WTC11 (cell line): ENCODE results near the gene CRADD. TPM values are rescaled to one million over a fixed set of nuclear protein-coding genes. Genes with fewer than 3 reads are reported as not detected.

Experiments
- ATAC-seq: fragments of 200-7000 bp; cut with Tn5 transposase; 2 replicates; pipeline ENCODE4 v1.10.0; 2021; ENCODE audit warnings: mild to moderate bottlenecking, moderate library complexity
- CTCF ChIA-PET: fragments of 300-600 bp; sonication (Branson Sonifier 250); formaldehyde crosslinking; loops from one replicate; lab custom pipeline; 2021; ENCODE audit warnings: antibody characterized with exemption; lab: Charles Lee
- POLR2A ChIA-PET: fragments of 350-600 bp; sonication (Branson Sonifier 250); formaldehyde crosslinking; loops from one replicate; lab custom pipeline; 2021; ENCODE audit warnings: antibody characterized with exemption; lab: Charles Lee
- DNase-seq: peaks from one replicate; pipeline ENCODE4 v3.0.0; 2021; ENCODE audit warnings: low spot score
- H3K27ac Mint-ChIP-seq: 2 replicates; pipeline ENCODE4 v1.8.0; 2021; ENCODE audit warnings: mixed read lengths
- H3K27me3 Mint-ChIP-seq: 2 replicates; pipeline ENCODE4 v1.8.0; 2021; ENCODE audit warnings: low read depth, mild to moderate bottlenecking, moderate library complexity, mixed read lengths
- H3K36me3 Mint-ChIP-seq: 2 replicates; pipeline ENCODE4 v1.8.0; 2021; ENCODE audit warnings: mixed read lengths
- H3K4me1 Mint-ChIP-seq: 2 replicates; pipeline ENCODE4 v1.8.0; 2022; ENCODE audit warnings: mixed read lengths
- H3K4me3 Mint-ChIP-seq: 2 replicates; pipeline ENCODE4 v1.8.0; 2021; ENCODE audit warnings: mild to moderate bottlenecking, moderate library complexity, mixed read lengths
- H3K9me3 Mint-ChIP-seq: 2 replicates; pipeline ENCODE4 v1.8.0; 2021; ENCODE audit warnings: mixed read lengths
- ATF1 ChIP-seq: sonication (generic); formaldehyde crosslinking; IDR thresholded peaks from 2 replicates; pipeline ENCODE4 v1.8.1; 2023; ENCODE audit warnings: mild to moderate bottlenecking, moderate library complexity, missing genetic modification reagents
- EMX1 ChIP-seq: fragments of 250-450 bp; sonication (Bioruptor Pico); IDR thresholded peaks from 2 replicates; pipeline ENCODE4 v1.8.0; 2021; ENCODE audit warnings: mild to moderate bottlenecking
- FOXP1 ChIP-seq: sonication (generic); formaldehyde crosslinking; IDR thresholded peaks from 2 replicates; pipeline ENCODE4 v1.8.0; 2022; ENCODE audit warnings: missing genetic modification reagents, mild to moderate bottlenecking, moderate library complexity, borderline replicate concordance
- IRF2 ChIP-seq: sonication (generic); formaldehyde crosslinking; IDR thresholded peaks from 2 replicates; pipeline ENCODE4 v1.8.0; 2022; ENCODE audit warnings: low read depth, missing genetic modification reagents, borderline replicate concordance
- NR2C2 ChIP-seq: sonication (generic); formaldehyde crosslinking; IDR thresholded peaks from 2 replicates; pipeline ENCODE4 v1.8.0; 2022; ENCODE audit warnings: mild to moderate bottlenecking, missing genetic modification reagents
- PRDM15 ChIP-seq: sonication (generic); formaldehyde crosslinking; IDR thresholded peaks from 2 replicates; pipeline ENCODE4 v1.8.0; 2022; ENCODE audit warnings: missing genetic modification reagents
- TEAD1 ChIP-seq: sonication (generic); formaldehyde crosslinking; IDR thresholded peaks from 2 replicates; pipeline ENCODE4 v1.8.0; 2022; ENCODE audit warnings: mild to moderate bottlenecking, missing genetic modification reagents
- TP53 ChIP-seq: sonication (generic); formaldehyde crosslinking; IDR thresholded peaks from 2 replicates; pipeline ENCODE4 v1.8.1; 2023; ENCODE audit warnings: mild to moderate bottlenecking, missing genetic modification reagents
- ZNF121 ChIP-seq: sonication (generic); formaldehyde crosslinking; IDR thresholded peaks from 2 replicates; pipeline ENCODE4 v1.8.0; 2023; ENCODE audit warnings: missing genetic modification reagents
- ZNF219 ChIP-seq: sonication (generic); formaldehyde crosslinking; IDR thresholded peaks from 2 replicates; pipeline ENCODE4 v1.8.0; 2023; ENCODE audit warnings: missing genetic modification reagents, mild to moderate bottlenecking, borderline replicate concordance
- ZNF232 ChIP-seq: sonication (generic); formaldehyde crosslinking; IDR thresholded peaks from 2 replicates; pipeline ENCODE4 v1.8.0; 2022; ENCODE audit warnings: mild to moderate bottlenecking, missing genetic modification reagents
- ZNF317 ChIP-seq: sonication (generic); formaldehyde crosslinking; IDR thresholded peaks from 2 replicates; pipeline ENCODE4 v1.8.1; 2023; ENCODE audit warnings: low read depth, mild to moderate bottlenecking, moderate library complexity, missing genetic modification reagents, borderline replicate concordance
- ZNF423 ChIP-seq: fragments of 250-450 bp; sonication (Bioruptor Pico); IDR thresholded peaks from 2 replicates; pipeline ENCODE4 v2.1.2; 2022; ENCODE audit warnings: mild to moderate bottlenecking, moderate library complexity
- ZNF671 ChIP-seq: fragments of 250-450 bp; sonication (Bioruptor Pico); IDR thresholded peaks from 2 replicates; pipeline ENCODE4 v1.8.0; 2021; ENCODE audit warnings: mild to moderate bottlenecking
- total RNA-seq: library from RNA; stranded (reverse); gene quantifications from 3 replicates; pipeline ENCODE4 v1.2.3, GENCODE V29; 2021
- TF ChIP-seq, protein P1 (sequence below): fragments of 250-450 bp; sonication (Bioruptor Pico); IDR thresholded peaks from 2 replicates; pipeline ENCODE4 v1.9.0; 2021; ENCODE audit warnings: mild to moderate bottlenecking
- TF ChIP-seq, protein P2 (sequence below): sonication (generic); formaldehyde crosslinking; IDR thresholded peaks from 2 replicates; pipeline ENCODE4 v1.8.0; 2023; ENCODE audit warnings: missing genetic modification reagents
- TF ChIP-seq, protein P3 (sequence below): sonication (generic); formaldehyde crosslinking; IDR thresholded peaks from 2 replicates; pipeline ENCODE4 v1.8.1; 2022; ENCODE audit warnings: mild to moderate bottlenecking, missing genetic modification reagents, moderate library complexity, borderline replicate concordance
- TF ChIP-seq, protein P4 (sequence below): sonication (generic); formaldehyde crosslinking; conservative IDR thresholded peaks from 2 replicates; pipeline ENCODE4 v1.8.1; 2022; ENCODE audit warnings: mild to moderate bottlenecking, missing genetic modification reagents
- TF ChIP-seq, protein P5 (sequence below): sonication (generic); formaldehyde crosslinking; IDR thresholded peaks from 2 replicates; pipeline ENCODE4 v1.8.1; 2023; ENCODE audit warnings: mild to moderate bottlenecking, missing genetic modification reagents

CRADD gene
- total RNA-seq, 1 experiment from 2014 or later, result 11.6 TPM

- no peak for TF ChIP-seq PRDM15 (CRISPR knock-in tag)
- TF ChIP-seq, all 79 proteins: peak for 0
Observed at GRCh38 chr12:93645702-93646101, 31.5 kb upstream of the CRADD start (continued).

DNA sequence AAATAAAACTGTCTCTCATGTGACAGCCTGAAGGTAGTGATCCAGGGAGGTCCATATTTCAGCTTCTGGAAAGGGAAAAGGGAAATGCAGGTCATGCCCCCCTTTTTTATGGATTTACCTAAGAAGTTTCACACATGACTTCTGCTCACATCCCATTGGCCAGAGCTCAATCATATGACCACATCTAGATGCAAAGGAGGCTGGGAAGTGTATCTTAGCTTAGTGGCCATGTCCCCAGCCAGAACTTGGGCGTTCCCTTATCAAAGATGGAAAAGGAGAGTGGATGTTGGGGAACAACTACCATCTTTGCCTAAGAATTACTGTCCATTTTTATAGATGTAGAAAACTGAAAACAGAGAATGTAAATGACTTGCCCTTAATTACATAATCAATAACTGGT, 26.5 kb upstream of the CRADD start:
- Mint-ChIP-seq H3K4me1 (peaks cover 2% of the 10 kb centered on the region; the same call in 1 of the 2 replicates), H3K27ac (no peak overlapping the region), H3K9me3 (no peaks in the 10 kb centered on the region), H3K27me3 (no peaks in the 10 kb centered on the region), H3K4me3 (no peak overlapping the region), H3K36me3 (no peaks in the 10 kb centered on the region)
- TF ChIP-seq, protein P1, sequence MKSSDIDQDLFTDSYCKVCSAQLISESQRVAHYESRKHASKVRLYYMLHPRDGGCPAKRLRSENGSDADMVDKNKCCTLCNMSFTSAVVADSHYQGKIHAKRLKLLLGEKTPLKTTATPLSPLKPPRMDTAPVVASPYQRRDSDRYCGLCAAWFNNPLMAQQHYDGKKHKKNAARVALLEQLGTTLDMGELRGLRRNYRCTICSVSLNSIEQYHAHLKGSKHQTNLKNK (CRISPR knock-in tag), result no peak
- TF ChIP-seq ZNF423 (no peak), EMX1 (CRISPR knock-in tag) (no peak), ATF1 (no peak), IRF2 (CRISPR knock-in tag) (no peak), ZNF121 (CRISPR knock-in tag) (no peak), TEAD1 (no peak), ZNF219 (CRISPR knock-in tag) (no peak), NR2C2 (no peak), TP53 (CRISPR knock-in tag) (no peak), ZNF671 (CRISPR knock-in tag) (no peak), FOXP1 (CRISPR knock-in tag) (no peak), ZNF232 (CRISPR knock-in tag) (no peak), ZNF317 (CRISPR knock-in tag) (no peak)
- TF ChIP-seq, protein P2, sequence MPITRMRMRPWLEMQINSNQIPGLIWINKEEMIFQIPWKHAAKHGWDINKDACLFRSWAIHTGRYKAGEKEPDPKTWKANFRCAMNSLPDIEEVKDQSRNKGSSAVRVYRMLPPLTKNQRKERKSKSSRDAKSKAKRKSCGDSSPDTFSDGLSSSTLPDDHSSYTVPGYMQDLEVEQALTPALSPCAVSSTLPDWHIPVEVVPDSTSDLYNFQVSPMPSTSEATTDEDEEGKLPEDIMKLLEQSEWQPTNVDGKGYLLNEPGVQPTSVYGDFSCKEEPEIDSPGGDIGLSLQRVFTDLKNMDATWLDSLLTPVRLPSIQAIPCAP (CRISPR knock-in tag), result no peak
- TF ChIP-seq, protein P3, sequence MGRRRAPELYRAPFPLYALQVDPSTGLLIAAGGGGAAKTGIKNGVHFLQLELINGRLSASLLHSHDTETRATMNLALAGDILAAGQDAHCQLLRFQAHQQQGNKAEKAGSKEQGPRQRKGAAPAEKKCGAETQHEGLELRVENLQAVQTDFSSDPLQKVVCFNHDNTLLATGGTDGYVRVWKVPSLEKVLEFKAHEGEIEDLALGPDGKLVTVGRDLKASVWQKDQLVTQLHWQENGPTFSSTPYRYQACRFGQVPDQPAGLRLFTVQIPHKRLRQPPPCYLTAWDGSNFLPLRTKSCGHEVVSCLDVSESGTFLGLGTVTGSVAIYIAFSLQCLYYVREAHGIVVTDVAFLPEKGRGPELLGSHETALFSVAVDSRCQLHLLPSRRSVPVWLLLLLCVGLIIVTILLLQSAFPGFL (CRISPR knock-in tag), result no peak
- TF ChIP-seq, protein P4, sequence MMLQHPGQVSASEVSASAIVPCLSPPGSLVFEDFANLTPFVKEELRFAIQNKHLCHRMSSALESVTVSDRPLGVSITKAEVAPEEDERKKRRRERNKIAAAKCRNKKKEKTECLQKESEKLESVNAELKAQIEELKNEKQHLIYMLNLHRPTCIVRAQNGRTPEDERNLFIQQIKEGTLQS (CRISPR knock-in tag), result no peak
- TF ChIP-seq, protein P5, sequence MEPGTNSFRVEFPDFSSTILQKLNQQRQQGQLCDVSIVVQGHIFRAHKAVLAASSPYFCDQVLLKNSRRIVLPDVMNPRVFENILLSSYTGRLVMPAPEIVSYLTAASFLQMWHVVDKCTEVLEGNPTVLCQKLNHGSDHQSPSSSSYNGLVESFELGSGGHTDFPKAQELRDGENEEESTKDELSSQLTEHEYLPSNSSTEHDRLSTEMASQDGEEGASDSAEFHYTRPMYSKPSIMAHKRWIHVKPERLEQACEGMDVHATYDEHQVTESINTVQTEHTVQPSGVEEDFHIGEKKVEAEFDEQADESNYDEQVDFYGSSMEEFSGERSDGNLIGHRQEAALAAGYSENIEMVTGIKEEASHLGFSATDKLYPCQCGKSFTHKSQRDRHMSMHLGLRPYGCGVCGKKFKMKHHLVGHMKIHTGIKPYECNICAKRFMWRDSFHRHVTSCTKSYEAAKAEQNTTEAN (CRISPR knock-in tag), result no peak
- POLR2A ChIA-PET, result no interaction called here
- ATAC-seq (no peak), DNase-seq (no peak)
- CTCF ChIA-PET, result no interaction called here
